Neural cell (in vitro differentiated cells): ENCODE results near the gene DYRK2. TPM values are rescaled to one million over a fixed set of nuclear protein-coding genes. Genes with fewer than 3 reads are reported as not detected.

Source experiments
- H2AFZ ChIP-seq: fragments of 200-600, 300-800 bp; sonication (generic), shearing (Covaris generic); 2 replicates; pipeline ENCODE4 v1.6.0; 2014; ENCODE audit warnings: low read depth, mild to moderate bottlenecking, antibody characterized with exemption, low read length, moderate library complexity
- H3F3A ChIP-seq: fragments of 200-600 bp; shearing (Covaris generic); 2 replicates; pipeline ENCODE4 v1.6.1; 2016; ENCODE audit warnings: mild to moderate bottlenecking, moderate library complexity, mixed read lengths, antibody characterized with exemption, low read length; ENCODE audit not compliant: insufficient read depth, poor library complexity, severe bottlenecking
- H3K27ac ChIP-seq: fragments of 200-600, 300-800 bp; sonication (generic), shearing (Covaris generic); 2 replicates; pipeline ENCODE4 v1.5.1; 2014; ENCODE audit warnings: mild to moderate bottlenecking, low read length, moderate library complexity
- H3K27me3 ChIP-seq: fragments of 300-800, 200-600 bp; sonication (generic), shearing (Covaris generic); 2 replicates; pipeline ENCODE4 v1.6.0; 2014; ENCODE audit warnings: mild to moderate bottlenecking, low read depth, low read length, moderate library complexity; ENCODE audit not compliant: insufficient read depth
- H3K36me3 ChIP-seq: fragments of 300-800, 200-600 bp; sonication (generic), shearing (Covaris generic); 2 replicates; pipeline ENCODE4 v1.5.1; 2014; ENCODE audit warnings: mild to moderate bottlenecking, antibody characterized with exemption, low read length, moderate library complexity; ENCODE audit not compliant: insufficient read depth
- H3K4me2 ChIP-seq: fragments of 300-800, 200-600 bp; sonication (generic), shearing (Covaris generic); 2 replicates; pipeline ENCODE4 v1.6.0; 2014; ENCODE audit warnings: mild to moderate bottlenecking, low read length
- H3K4me3 ChIP-seq: fragments of 300-800, 200-600 bp; sonication (generic), shearing (Covaris generic); 2 replicates; pipeline ENCODE4 v1.5.1; 2014; ENCODE audit warnings: mild to moderate bottlenecking, low read length, moderate library complexity
- H3K79me2 ChIP-seq: fragments of 200-600 bp; shearing (Covaris generic); replicated peaks from 2 replicates; pipeline ENCODE4 v1.6.0; 2014; ENCODE audit warnings: mild to moderate bottlenecking, low read length, moderate library complexity; ENCODE audit not compliant: insufficient read depth
- H3K9ac ChIP-seq: fragments of 300-800, 200-600 bp; sonication (generic), shearing (Covaris generic); 2 replicates; pipeline ENCODE4 v1.6.1; 2016; ENCODE audit warnings: mild to moderate bottlenecking, low read length, mixed read lengths
- H3K9me2 ChIP-seq: fragments of 200-600 bp; shearing (Covaris generic); 2 replicates; pipeline ENCODE4 v1.6.1; 2016; ENCODE audit warnings: mild to moderate bottlenecking, low read length, mixed read lengths; ENCODE audit not compliant: insufficient read depth
- H3K9me3 ChIP-seq: fragments of 200-600, 300-800 bp; sonication (generic), shearing (Covaris generic); 2 replicates; pipeline ENCODE4 v1.6.1; 2016; ENCODE audit warnings: mild to moderate bottlenecking, mixed run types, low read length, moderate library complexity, mixed read lengths
- H4K20me1 ChIP-seq: fragments of 200-600 bp; shearing (Covaris generic); 2 replicates; pipeline ENCODE4 v1.6.1; 2016; ENCODE audit warnings: mild to moderate bottlenecking, mixed run types; ENCODE audit not compliant: insufficient read depth
- CTCF ChIP-seq: fragments of 450-650 bp; IDR thresholded peaks from 2 replicates; pipeline ENCODE4 v1.5.1; 2014; ENCODE audit warnings: antibody characterized with exemption, mild to moderate bottlenecking, moderate library complexity; ENCODE audit not compliant: poor library complexity, severe bottlenecking
- EP300 ChIP-seq: fragments of 450-650 bp; conservative IDR thresholded peaks from 2 replicates; pipeline ENCODE4 v1.6.1; 2014; ENCODE audit warnings: antibody characterized with exemption, mild to moderate bottlenecking, moderate library complexity; ENCODE audit not compliant: poor library complexity, severe bottlenecking
- EZH2 ChIP-seq: fragments of 200-600, 300-800 bp; shearing (Covaris generic), sonication (generic); IDR thresholded peaks from 2 replicates; pipeline ENCODE4 v1.6.1; 2014; ENCODE audit warnings: antibody characterized with exemption, low read length, borderline replicate concordance, mild to moderate bottlenecking; ENCODE audit not compliant: insufficient read depth, poor library complexity, severe bottlenecking
- MXI1 ChIP-seq: fragments of 450-650 bp; conservative IDR thresholded peaks from 2 replicates; pipeline ENCODE4 v1.6.1; 2014; ENCODE audit warnings: antibody characterized with exemption, mild to moderate bottlenecking; ENCODE audit not compliant: poor library complexity, severe bottlenecking
- POLR2AphosphoS5 ChIP-seq: IDR thresholded peaks from 2 replicates; pipeline ENCODE4 v1.6.1; 2012
- RAD21 ChIP-seq: fragments of 450-650 bp; conservative IDR thresholded peaks from 2 replicates; pipeline ENCODE4 v1.6.1; 2014; ENCODE audit warnings: antibody characterized with exemption, mild to moderate bottlenecking, moderate library complexity
- REST ChIP-seq: IDR thresholded peaks from 2 replicates; pipeline ENCODE4 v1.6.1; 2012; ENCODE audit warnings: borderline replicate concordance
- SMC3 ChIP-seq: fragments of 450-650 bp; conservative IDR thresholded peaks from 2 replicates; pipeline ENCODE4 v1.6.1; 2014; ENCODE audit warnings: antibody characterized with exemption, mild to moderate bottlenecking, moderate library complexity; ENCODE audit not compliant: poor library complexity
- TAF1 ChIP-seq: IDR thresholded peaks from 2 replicates; pipeline ENCODE4 v1.6.1; 2012; ENCODE audit warnings: low read depth
- polyA plus RNA-seq: library from polyadenylated mRNA; depleted of rRNA; stranded (reverse); fragments of >200 nt; gene quantifications from 2 replicates; pipeline ENCODE4 v1.2.3, GENCODE V29; 2014

Gene DYRK2
- polyA plus RNA-seq, 1 donor from 2014 or later, result 50.6 TPM

GRCh38 chr12:67709367-67709954, 60.9 kb downstream of the DYRK2 start:
- H3K9me3 ChIP-seq, result no peaks in the 10 kb centered on the region
- no peaks in the 10 kb centered on the region for H3K9me2 ChIP-seq
- H3K4me2 ChIP-seq, result no peak overlapping the region
- H3K27me3 ChIP-seq, result no peaks in the 10 kb centered on the region
- no peaks in the 10 kb centered on the region for H4K20me1 ChIP-seq
- no peaks in the 10 kb centered on the region for H3K36me3 ChIP-seq
- H3K4me3 ChIP-seq, result no peak overlapping the region
- H3F3A ChIP-seq, result no peaks in the 10 kb centered on the region
- TF ChIP-seq SMC3 (no peak), EZH2 (no peak), EP300 (no peak), REST (no peak), CTCF (no peak), MXI1 (no peak), POLR2AphosphoS5 (no peak), TAF1 (no peak), RAD21 (no peak)
- H3K9ac ChIP-seq, result no peak overlapping the region
- no peak overlapping the region for H3K27ac ChIP-seq
- no peaks in the 10 kb centered on the region for H3K79me2 ChIP-seq
- H2AFZ ChIP-seq, result no peak overlapping the region

- TF ChIP-seq POLR2AphosphoS5, result no peak
- TF ChIP-seq TAF1, result no peak
- TF ChIP-seq REST, result no peak
- TF ChIP-seq RAD21, result no peak
- no peak for TF ChIP-seq MXI1
- no peak for TF ChIP-seq EP300
- no peak for TF ChIP-seq CTCF
- no peak for TF ChIP-seq EZH2
- TF ChIP-seq SMC3, result no peak
- H3K4me2 ChIP-seq, result no peak overlapping the region
- H3K79me2 ChIP-seq, result no peaks in the 10 kb centered on the region
- H3K36me3 ChIP-seq, result no peaks in the 10 kb centered on the region
- no peaks in the 10 kb centered on the region for H3F3A ChIP-seq
- no peak overlapping the region for H3K4me3 ChIP-seq
- H2AFZ ChIP-seq, result no peak overlapping the region
- H3K9ac ChIP-seq, result no peak overlapping the region
- no peaks in the 10 kb centered on the region for H3K9me3 ChIP-seq
- H3K27ac ChIP-seq, result no peak overlapping the region
- H3K9me2 ChIP-seq, result no peaks in the 10 kb centered on the region
- no peaks in the 10 kb centered on the region for H3K27me3 ChIP-seq
- H4K20me1 ChIP-seq, result no peaks in the 10 kb centered on the region
Measured at GRCh38 chr12:67710582-67710981, 62.0 kb downstream of the DYRK2 start.
